ENCODE measurements around the gene SUPT6H.
A peak's percentile ranks its signal among the peaks of the same experiment; 100 is the strongest.

Gene SUPT6H

GRCh38 chr17:28661635-28662526 lies at the start of gene SUPT6H, which contains the start of gene SDF2:
Gene SUPT6H (plus strand): TSS chr17:28662205. CDS start chr17:28673402, 11,197 bp downstream.
Gene SDF2 (minus strand): TSS chr17:28661906. CDS start chr17:28661876, 30 bp downstream.
- DNase-seq = peak; percentile 90 to 93

GRCh38 chr17:28612531-28612930 lies 49.5 kb upstream of the SUPT6H start:
- DNase-seq = no peak

GRCh38 chr17:28612936-28613872 lies 48.8 kb upstream of the SUPT6H start:
- DNase-seq = peak; percentile 24 to 25

- DNase-seq = no peak
Measured at GRCh38 chr17:28613931-28614381, 48.0 kb upstream of the SUPT6H start, which contains the start of gene RSKR. Gene RSKR (minus strand): TSS chr17:28614185. CDS start chr17:28614161, 24 bp downstream.

- no peak for DNase-seq
Measured at GRCh38 chr17:28615260-28615940, 46.6 kb upstream of the SUPT6H start.

- DNase-seq = no peak
Measured at GRCh38 chr17:28616281-28616680, 45.7 kb upstream of the SUPT6H start.

GRCh38 chr17:28618464-28618863 lies 43.5 kb upstream of the SUPT6H start:
- no peak for DNase-seq

GRCh38 chr17:28620010-28620409 lies 42.0 kb upstream of the SUPT6H start:
- DNase-seq = no peak

GRCh38 chr17:28622186-28622585 lies 39.8 kb upstream of the SUPT6H start:
- no peak for DNase-seq

- no peak for DNase-seq
Measured at GRCh38 chr17:28623696-28624095, 38.3 kb upstream of the SUPT6H start.

- DNase-seq = no peak
Measured at GRCh38 chr17:28624148-28624547, 37.9 kb upstream of the SUPT6H start.

GRCh38 chr17:28626818-28627217 lies 35.2 kb upstream of the SUPT6H start:
- no peak for DNase-seq

GRCh38 chr17:28634206-28634865 lies 27.7 kb upstream of the SUPT6H start:
- DNase-seq = no peak

- no peak for DNase-seq
Measured at GRCh38 chr17:28635506-28635905, 26.5 kb upstream of the SUPT6H start.

GRCh38 chr17:28641579-28641978 lies 20.4 kb upstream of the SUPT6H start:
- DNase-seq = no peak

GRCh38 chr17:28643983-28644786 lies 17.8 kb upstream of the SUPT6H start:
- DNase-seq = no peak

GRCh38 chr17:28644787-28645575 lies 17.0 kb upstream of the SUPT6H start, which contains the start of gene BLTP2:
Gene BLTP2 (minus strand): TSS chr17:28645158. CDS start chr17:28645056, 102 bp downstream.
- peak; percentile 94 to 96 for DNase-seq

GRCh38 chr17:28645576-28645939 lies 16.4 kb upstream of the SUPT6H start:
- no peak for DNase-seq

- no peak for DNase-seq
Measured at GRCh38 chr17:28646039-28646754, 15.8 kb upstream of the SUPT6H start.
